Astrocyte (in vitro differentiated cells and primary cell): ENCODE data around the gene CPO. TPM values are rescaled to one million over a fixed set of nuclear protein-coding genes. Genes with fewer than 3 reads are reported as not detected.

Source experiments
- DNase-seq: peaks from one replicate; pipeline ENCODE4 v3.0.0-alpha.2; 2010; ENCODE audit warnings: low read depth
- FAIRE-seq: peaks from 2 replicates; lab custom pipeline; 2011; peaks lifted over from hg19 to GRCh38; lab: Jason Lieb, UNC
- H2AFZ ChIP-seq: 2 replicates; pipeline ENCODE4 v1.6.0; 2012; ENCODE audit warnings: low read depth, low read length, inconsistent platforms
- H3K27ac ChIP-seq: 2 replicates; pipeline ENCODE4 v1.5.1; 2011; ENCODE audit warnings: low read depth, low read length, inconsistent platforms
- H3K27me3 ChIP-seq: 2 replicates; pipeline ENCODE4 v1.6.0; 2011; ENCODE audit warnings: low read length, inconsistent platforms; ENCODE audit not compliant: insufficient read depth
- H3K36me3 ChIP-seq: 2 replicates; pipeline ENCODE4 v1.5.1; 2011; ENCODE audit warnings: low read length, inconsistent platforms; ENCODE audit not compliant: insufficient read depth
- H3K4me1 ChIP-seq: 2 replicates; pipeline ENCODE4 v1.5.1; 2011; ENCODE audit warnings: low read length, inconsistent platforms; ENCODE audit not compliant: insufficient read depth
- H3K4me2 ChIP-seq: 2 replicates; pipeline ENCODE4 v1.6.0; 2012; ENCODE audit warnings: low read length, inconsistent platforms
- H3K4me3 ChIP-seq: 2 replicates; pipeline ENCODE4 v1.5.1; 2011; ENCODE audit warnings: low read depth, mild to moderate bottlenecking, low read length, inconsistent platforms; ENCODE audit not compliant: insufficient read depth
- H3K79me2 ChIP-seq: 2 replicates; pipeline ENCODE4 v1.6.0; 2012; ENCODE audit warnings: mild to moderate bottlenecking, low read length, inconsistent platforms; ENCODE audit not compliant: insufficient read depth
- H3K9ac ChIP-seq: 2 replicates; pipeline ENCODE4 v1.6.0; 2012; ENCODE audit warnings: mild to moderate bottlenecking, low read length, inconsistent platforms
- H3K9me3 ChIP-seq: 2 replicates; pipeline ENCODE4 v1.5.1; 2012; ENCODE audit warnings: low read depth, mild to moderate bottlenecking, low read length, inconsistent platforms; ENCODE audit not compliant: insufficient read depth
- H4K20me1 ChIP-seq: 2 replicates; pipeline ENCODE4 v1.6.0; 2012; ENCODE audit warnings: low read length, inconsistent platforms; ENCODE audit not compliant: insufficient read depth
- H3K27ac Mint-ChIP-seq: one replicate; pipeline ENCODE4 v1.8.0; 2021; ENCODE audit warnings: mild to moderate bottlenecking, mixed read lengths; ENCODE audit not compliant: unreplicated experiment
- H3K27me3 Mint-ChIP-seq: one replicate; pipeline ENCODE4 v1.8.0; 2021; ENCODE audit warnings: low read depth, mixed read lengths; ENCODE audit not compliant: unreplicated experiment
- H3K36me3 Mint-ChIP-seq: one replicate; pipeline ENCODE4 v1.8.0; 2021; ENCODE audit warnings: low read depth, mixed read lengths; ENCODE audit not compliant: unreplicated experiment
- H3K4me1 Mint-ChIP-seq: one replicate; pipeline ENCODE4 v1.8.0; 2021; ENCODE audit warnings: low read depth, mixed read lengths; ENCODE audit not compliant: unreplicated experiment
- H3K4me3 Mint-ChIP-seq: one replicate; pipeline ENCODE4 v1.8.0; 2021; ENCODE audit warnings: mild to moderate bottlenecking, moderate library complexity, mixed read lengths; ENCODE audit not compliant: unreplicated experiment
- H3K9me3 Mint-ChIP-seq: one replicate; pipeline ENCODE4 v1.8.0; 2021; ENCODE audit warnings: mild to moderate bottlenecking, mixed read lengths; ENCODE audit not compliant: unreplicated experiment
- CTCF ChIP-seq: IDR thresholded peaks from 2 replicates; pipeline ENCODE4 v1.5.1; 2011; ENCODE audit warnings: low read depth, mild to moderate bottlenecking, inconsistent platforms, low read length, moderate library complexity; ENCODE audit not compliant: insufficient read depth
- EZH2 ChIP-seq: IDR thresholded peaks from 2 replicates; pipeline ENCODE4 v1.6.1; 2012; ENCODE audit warnings: mild to moderate bottlenecking, low read length, inconsistent platforms; ENCODE audit not compliant: insufficient read depth
- total RNA-seq: library from RNA; stranded (reverse); gene quantifications from 2 replicates; pipeline ENCODE4 v1.2.1, GENCODE V29; 2021

CPO gene
- total RNA-seq, 1 donor from 2014 or later, result not detected

DNA sequence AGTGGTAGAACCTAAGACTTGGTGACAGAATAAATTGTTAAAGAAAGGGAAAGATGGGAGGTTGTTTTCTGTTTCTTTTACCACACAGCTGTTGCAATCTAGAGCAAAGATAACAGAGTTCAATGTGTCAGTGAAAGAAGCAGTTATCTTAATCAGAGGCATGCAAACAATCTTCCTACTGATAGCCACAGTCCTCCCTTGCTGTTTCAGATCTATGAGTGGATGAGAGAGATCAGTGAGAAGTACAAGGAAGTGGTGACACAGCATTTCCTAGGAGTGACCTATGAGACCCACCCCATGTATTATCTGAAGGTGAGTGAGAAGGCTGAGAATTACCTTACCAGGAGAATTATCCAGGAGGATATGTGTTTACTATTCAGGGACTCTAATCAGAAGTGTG lies 15.9 kb downstream of the CPO start:
- no peak for TF ChIP-seq EZH2
- TF ChIP-seq CTCF, result no peak
- no peak overlapping the region for H2AFZ ChIP-seq
- no peak overlapping the region for H3K4me3 Mint-ChIP-seq
- H3K9me3 Mint-ChIP-seq, result peaks cover 15% of the 10 kb centered on the region
- peaks cover 6% of the 10 kb centered on the region for H3K9me3 ChIP-seq
- FAIRE-seq (no peak), DNase-seq (no peak)
- H3K27ac ChIP-seq, result no peak overlapping the region
- no peak overlapping the region for H3K4me2 ChIP-seq
- no peaks in the 10 kb centered on the region for H3K4me1 ChIP-seq
- no peaks in the 10 kb centered on the region for H3K27me3 Mint-ChIP-seq
- H3K27me3 ChIP-seq, result no peaks in the 10 kb centered on the region
- no peak overlapping the region for H3K27ac Mint-ChIP-seq
- H3K79me2 ChIP-seq, result no peaks in the 10 kb centered on the region
- no peaks in the 10 kb centered on the region for H4K20me1 ChIP-seq
- peaks cover 6% of the 10 kb centered on the region for H3K4me1 Mint-ChIP-seq
- no peaks in the 10 kb centered on the region for H3K36me3 Mint-ChIP-seq
- no peak overlapping the region for H3K4me3 ChIP-seq
- H3K9ac ChIP-seq, result no peak overlapping the region
- H3K36me3 ChIP-seq, result no peaks in the 10 kb centered on the region

- H4K20me1 ChIP-seq, result no peaks in the 10 kb centered on the region
- no peak for TF ChIP-seq CTCF
- TF ChIP-seq EZH2, result no peak
- FAIRE-seq (no peak), DNase-seq (no peak)
- H3K36me3 ChIP-seq, result no peaks in the 10 kb centered on the region
- Mint-ChIP-seq H3K4me3 (no peak overlapping the region), H3K36me3 (no peaks in the 10 kb centered on the region), H3K27me3 (no peaks in the 10 kb centered on the region), H3K4me1 (peaks cover 6% of the 10 kb centered on the region), H3K27ac (no peak overlapping the region), H3K9me3 (peaks cover 12% of the 10 kb centered on the region)
- no peak overlapping the region for H3K4me3 ChIP-seq
- no peak overlapping the region for H3K9ac ChIP-seq
- no peaks in the 10 kb centered on the region for H3K27me3 ChIP-seq
- no peak overlapping the region for H3K4me2 ChIP-seq
- H3K79me2 ChIP-seq, result no peaks in the 10 kb centered on the region
- H2AFZ ChIP-seq, result no peak overlapping the region
- H3K27ac ChIP-seq, result no peak overlapping the region
- H3K9me3 ChIP-seq, result peaks cover 6% of the 10 kb centered on the region
- no peaks in the 10 kb centered on the region for H3K4me1 ChIP-seq
Observed at GRCh38 chr2:206958261-206958660, 18.9 kb downstream of the CPO start.

DNA sequence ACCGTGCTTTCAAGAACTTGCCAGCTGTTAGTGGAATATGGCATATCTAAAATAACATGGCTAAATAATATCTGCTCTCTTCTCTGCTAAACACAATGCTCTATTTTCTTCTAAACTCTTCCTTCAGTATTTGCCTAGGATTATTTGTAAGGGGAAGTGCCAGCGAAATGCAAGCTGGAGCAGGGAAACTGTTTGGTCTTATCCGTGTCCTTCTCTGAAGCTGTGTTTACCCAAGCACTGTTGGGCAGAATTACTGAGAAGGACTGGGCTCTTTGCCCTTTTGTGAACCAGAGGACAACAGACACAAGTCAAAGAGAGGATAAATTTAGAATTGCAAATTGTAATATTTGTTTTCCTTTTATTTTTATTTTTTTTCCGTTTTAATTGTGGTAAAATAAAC lies 23.6 kb downstream of the CPO start:
- no peaks in the 10 kb centered on the region for H3K36me3 Mint-ChIP-seq
- no peaks in the 10 kb centered on the region for H3K9me3 Mint-ChIP-seq
- no peak overlapping the region for H3K27ac ChIP-seq
- no peak overlapping the region for H3K4me3 ChIP-seq
- H4K20me1 ChIP-seq, result no peaks in the 10 kb centered on the region
- H3K4me1 Mint-ChIP-seq, result no peaks in the 10 kb centered on the region
- FAIRE-seq, result no peak
- no peak overlapping the region for H3K4me3 Mint-ChIP-seq
- no peaks in the 10 kb centered on the region for H3K9me3 ChIP-seq
- H2AFZ ChIP-seq, result no peak overlapping the region
- no peak overlapping the region for H3K9ac ChIP-seq
- TF ChIP-seq EZH2, result no peak
- no peak for TF ChIP-seq CTCF
- H3K27me3 Mint-ChIP-seq, result peaks cover 5% of the 10 kb centered on the region
- no peaks in the 10 kb centered on the region for H3K4me1 ChIP-seq
- no peaks in the 10 kb centered on the region for H3K79me2 ChIP-seq
- H3K27ac Mint-ChIP-seq, result no peak overlapping the region
- no peaks in the 10 kb centered on the region for H3K36me3 ChIP-seq
- H3K4me2 ChIP-seq, result no peak overlapping the region
- no peak for DNase-seq
- no peaks in the 10 kb centered on the region for H3K27me3 ChIP-seq
